GM12872 (cell line): Measurements from ENCODE around the gene C10orf90.

Source experiments
- TF ChIP-seq, protein P1 (sequence below): IDR thresholded peaks from 3 replicates; pipeline ENCODE4 v1.5.1; 2011; ENCODE audit warnings: low read depth, mild to moderate bottlenecking, low read length, moderate library complexity; ENCODE audit not compliant: insufficient read depth

The C10orf90 gene

DNA sequence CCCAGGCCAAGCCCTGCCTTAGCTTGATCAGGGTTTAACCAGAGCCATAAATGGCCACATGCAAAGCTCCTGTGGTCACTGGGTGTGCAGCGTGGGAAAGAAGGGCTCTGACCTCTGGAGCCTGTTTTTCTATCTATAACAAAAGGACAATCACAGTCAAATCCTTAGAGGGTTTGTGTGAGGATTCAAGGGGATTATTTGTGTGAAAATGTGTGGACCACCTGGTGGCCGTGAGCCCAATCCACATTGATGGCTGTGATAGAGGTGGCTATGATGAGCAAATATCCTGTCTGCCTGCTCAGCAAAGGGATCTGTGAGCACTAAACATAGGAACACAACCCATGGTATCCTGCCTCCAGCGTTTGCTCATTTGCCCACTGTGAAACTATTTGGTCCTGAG lies 107.1 kb downstream of the C10orf90 start:
- TF ChIP-seq, protein P1, sequence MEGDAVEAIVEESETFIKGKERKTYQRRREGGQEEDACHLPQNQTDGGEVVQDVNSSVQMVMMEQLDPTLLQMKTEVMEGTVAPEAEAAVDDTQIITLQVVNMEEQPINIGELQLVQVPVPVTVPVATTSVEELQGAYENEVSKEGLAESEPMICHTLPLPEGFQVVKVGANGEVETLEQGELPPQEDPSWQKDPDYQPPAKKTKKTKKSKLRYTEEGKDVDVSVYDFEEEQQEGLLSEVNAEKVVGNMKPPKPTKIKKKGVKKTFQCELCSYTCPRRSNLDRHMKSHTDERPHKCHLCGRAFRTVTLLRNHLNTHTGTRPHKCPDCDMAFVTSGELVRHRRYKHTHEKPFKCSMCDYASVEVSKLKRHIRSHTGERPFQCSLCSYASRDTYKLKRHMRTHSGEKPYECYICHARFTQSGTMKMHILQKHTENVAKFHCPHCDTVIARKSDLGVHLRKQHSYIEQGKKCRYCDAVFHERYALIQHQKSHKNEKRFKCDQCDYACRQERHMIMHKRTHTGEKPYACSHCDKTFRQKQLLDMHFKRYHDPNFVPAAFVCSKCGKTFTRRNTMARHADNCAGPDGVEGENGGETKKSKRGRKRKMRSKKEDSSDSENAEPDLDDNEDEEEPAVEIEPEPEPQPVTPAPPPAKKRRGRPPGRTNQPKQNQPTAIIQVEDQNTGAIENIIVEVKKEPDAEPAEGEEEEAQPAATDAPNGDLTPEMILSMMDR = no peak

DNA sequence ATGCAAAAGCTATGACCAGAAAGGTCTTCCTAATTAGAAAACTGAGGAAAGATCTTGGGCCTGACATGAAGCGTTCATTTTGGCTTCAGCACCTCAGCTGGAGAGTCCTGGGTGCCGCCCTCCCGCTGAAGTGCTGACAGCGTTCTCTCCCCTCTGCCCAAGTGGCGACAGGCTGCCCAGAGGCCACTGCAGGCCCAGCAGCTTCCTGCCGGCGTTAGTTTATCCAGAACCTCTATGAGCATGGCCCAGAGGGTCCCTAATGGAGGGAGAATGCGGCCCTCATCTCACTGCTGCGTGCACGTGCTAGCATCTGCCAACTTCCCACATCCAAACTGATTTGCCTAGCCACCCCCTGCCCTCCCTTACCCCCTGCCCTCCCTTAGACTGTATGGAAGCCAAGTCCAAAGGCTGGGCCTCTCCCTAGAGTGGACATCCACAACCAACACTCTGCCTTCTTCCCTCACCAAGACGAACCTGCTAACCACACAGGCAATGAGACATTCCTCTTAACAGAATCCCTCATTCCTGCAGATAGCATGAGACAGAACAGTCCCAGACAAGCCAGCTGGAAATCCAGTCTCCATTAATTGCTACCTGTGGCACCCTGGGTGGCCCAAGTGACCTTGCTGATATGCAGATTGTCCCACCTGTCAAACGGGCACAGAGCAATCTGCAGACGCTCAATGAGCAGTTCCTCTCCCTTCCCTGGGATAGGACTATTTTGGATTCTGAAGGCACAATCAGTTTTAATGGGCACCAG lies 108.4 kb downstream of the C10orf90 start:
- TF ChIP-seq, protein P1 = no peak

- TF ChIP-seq, protein P1 = no peak
Measured at GRCh38 chr10:126561294-126561920, 109.1 kb downstream of the C10orf90 start.

DNA sequence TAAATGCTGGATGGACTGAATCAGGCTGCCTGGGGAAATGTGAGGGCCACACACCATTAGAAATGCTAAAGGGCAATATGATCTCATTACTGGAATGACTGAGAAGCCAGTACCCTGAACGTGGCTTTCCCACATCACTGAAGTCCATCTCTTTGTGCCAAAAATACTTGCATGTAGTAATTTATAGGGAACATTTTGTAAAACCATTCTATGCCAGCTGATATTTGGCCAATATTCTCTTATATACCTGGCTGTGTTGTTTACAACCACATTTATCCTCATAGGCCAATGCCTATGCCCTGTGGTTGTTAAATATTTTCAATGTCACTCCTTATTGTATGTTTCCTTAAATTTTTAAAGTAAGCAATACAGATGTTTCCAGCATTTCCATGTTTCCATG lies 111.6 kb downstream of the C10orf90 start:
- TF ChIP-seq, protein P1 = no peak

DNA sequence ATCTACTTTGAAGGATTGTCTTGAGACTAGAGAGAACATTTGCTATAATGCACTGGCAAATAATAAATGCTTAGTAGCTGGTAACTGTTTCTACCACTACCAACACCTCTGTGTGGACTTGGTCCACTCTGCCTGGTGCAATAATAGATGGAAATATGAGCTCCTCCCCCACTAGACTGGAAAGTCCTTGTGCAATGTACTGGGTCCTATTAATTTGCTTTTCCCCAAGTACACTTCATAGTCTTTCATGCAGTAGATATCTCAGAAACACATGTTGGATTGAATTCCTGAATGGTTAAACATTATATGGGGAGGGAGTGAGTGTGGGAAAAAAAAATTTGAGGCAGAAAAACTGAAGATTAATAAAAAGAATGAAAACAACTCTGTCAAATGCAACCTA lies 119.3 kb downstream of the C10orf90 start:
- TF ChIP-seq, protein P1 = no peak

DNA sequence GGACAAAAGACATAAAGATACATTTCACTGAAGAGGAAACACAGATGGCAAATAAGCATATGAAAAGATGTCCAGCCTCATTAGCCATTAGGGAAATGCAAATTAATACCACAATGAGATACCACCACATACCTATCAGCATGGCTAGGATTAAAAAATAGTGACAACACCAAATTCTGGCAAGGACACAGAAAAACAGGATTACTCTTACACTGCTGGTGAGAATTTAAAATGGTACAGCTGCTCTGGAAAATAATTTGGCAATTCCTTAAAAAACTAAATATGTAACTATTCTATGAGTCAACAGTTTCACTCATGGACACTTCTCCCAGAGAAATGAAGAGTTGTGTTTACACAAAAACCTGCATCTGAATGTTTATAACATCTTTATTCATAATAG lies 121.1 kb downstream of the C10orf90 start:
- TF ChIP-seq, protein P1 = no peak

DNA sequence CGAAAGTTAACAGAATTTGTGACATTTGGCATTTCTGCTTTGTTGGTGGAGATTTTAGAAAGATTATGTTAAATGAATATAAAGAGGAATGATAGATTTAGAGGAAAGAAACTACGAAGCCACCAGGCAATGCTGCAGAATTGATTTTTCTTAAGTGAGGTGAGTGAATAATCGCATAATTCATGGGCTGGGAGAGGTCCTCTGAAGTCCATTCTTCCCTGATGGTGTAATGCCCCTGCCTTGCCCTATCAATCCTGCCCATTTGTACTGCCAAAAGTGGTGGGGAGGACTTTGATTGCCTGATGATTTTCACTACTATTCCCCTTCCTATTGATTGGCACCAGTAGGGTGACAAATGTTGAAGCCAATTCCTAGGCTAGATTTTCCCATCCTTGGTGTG lies 125.9 kb downstream of the C10orf90 start:
- TF ChIP-seq, protein P1 = no peak
